Effector memory CD8-positive, alpha-beta T cell (primary cell): ENCODE results near the gene FIGLA.

ENCODE experiments used
- ATAC-seq: fragments of 150-1000 bp; cut with Tn5 transposase; replicated peaks from 2 replicates; pipeline ENCODE4 v1.10.0; 2021; ENCODE audit warnings: mild to moderate bottlenecking, moderate library complexity
- DNase-seq, 3 experiments: peaks; one replicate each; pipeline ENCODE4 v3.0.0; 2021
- H3K27ac Mint-ChIP-seq, 2 donors: one replicate each; pipeline ENCODE4 v1.8.0; 2022; ENCODE audit warnings: mild to moderate bottlenecking in 2 of 2, mixed read lengths in 2 of 2, moderate library complexity in 2 of 2
- H3K27me3 Mint-ChIP-seq, 2 donors: one replicate each; pipeline ENCODE4 v1.8.0; 2022; ENCODE audit warnings: mixed read lengths in 2 of 2
- H3K36me3 Mint-ChIP-seq: one replicate; pipeline ENCODE4 v1.8.0; 2022; ENCODE audit warnings: mild to moderate bottlenecking, moderate library complexity, mixed read lengths; ENCODE audit not compliant: insufficient read depth
- H3K4me1 Mint-ChIP-seq, 2 donors: one replicate each; pipeline ENCODE4 v1.8.0; 2022; ENCODE audit warnings: low read depth in 2 of 2, mixed read lengths in 2 of 2
- H3K4me3 Mint-ChIP-seq, 2 donors: one replicate each; pipeline ENCODE4 v1.8.0; 2022; ENCODE audit warnings: mild to moderate bottlenecking in 2 of 2, mixed read lengths in 2 of 2, moderate library complexity in 2 of 2
- H3K9me3 Mint-ChIP-seq, 2 donors: one replicate each; pipeline ENCODE4 v1.8.0; 2022; ENCODE audit warnings: mixed read lengths in 2 of 2

The FIGLA gene

DNA sequence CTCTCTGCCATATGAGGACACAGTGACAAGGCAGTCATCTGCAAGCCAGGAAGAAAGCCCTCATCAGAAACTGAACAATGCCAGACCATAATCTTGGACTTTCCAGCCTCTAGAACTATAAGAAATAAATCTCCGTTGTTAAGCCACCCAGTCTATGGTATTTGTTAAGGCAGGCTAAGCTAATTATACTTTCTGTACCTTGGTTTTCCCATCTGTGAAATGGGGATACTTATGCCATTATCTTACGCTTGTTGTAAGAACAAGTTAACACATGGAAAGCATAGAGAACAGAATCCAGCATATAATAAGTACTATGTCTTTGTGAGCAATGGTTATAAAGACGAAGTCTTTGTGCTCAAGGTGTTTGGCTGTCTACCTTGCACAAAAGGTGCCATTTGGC is 14.2 kb downstream of the FIGLA start:
- DNase-seq (no peak), ATAC-seq (no peak)
- no peak overlapping the region for H3K4me3 Mint-ChIP-seq
- H3K4me1 Mint-ChIP-seq, result no peaks in the 10 kb centered on the region
- H3K27ac Mint-ChIP-seq, result no peak overlapping the region
- peaks cover 62 to 87% of the 10 kb centered on the region in 2 donors for H3K27me3 Mint-ChIP-seq
- H3K9me3 Mint-ChIP-seq, result no peaks in the 10 kb centered on the region
- peaks cover 3% of the 10 kb centered on the region for H3K36me3 Mint-ChIP-seq

DNA sequence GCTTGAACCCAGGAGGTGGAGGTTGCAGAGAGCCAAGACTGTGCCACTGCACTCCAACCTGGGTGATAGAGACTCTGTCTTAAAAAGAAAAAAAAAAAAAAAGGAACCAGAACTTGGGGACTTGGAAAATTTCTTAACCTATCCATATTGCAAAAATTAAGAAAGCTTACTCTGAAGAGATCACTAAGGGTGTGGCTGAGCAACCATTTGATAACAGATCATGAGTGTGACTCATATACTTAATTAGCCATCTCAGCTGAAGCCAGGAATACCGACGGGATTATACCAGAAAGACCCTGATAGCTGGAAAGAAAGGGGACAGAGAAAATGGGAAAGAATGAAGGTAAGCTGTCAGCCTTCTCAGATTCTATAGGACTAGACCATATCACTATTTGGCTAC is 15.3 kb downstream of the FIGLA start:
- ATAC-seq, result no peak
- Mint-ChIP-seq H3K9me3 (no peaks in the 10 kb centered on the region), H3K27ac (no peak overlapping the region), H3K27me3 (peaks cover 63 to 87% of the 10 kb centered on the region in 2 donors), H3K36me3 (peaks cover 2% of the 10 kb centered on the region), H3K4me3 (no peak overlapping the region), H3K4me1 (no peaks in the 10 kb centered on the region)
- DNase-seq, result no peak

DNA sequence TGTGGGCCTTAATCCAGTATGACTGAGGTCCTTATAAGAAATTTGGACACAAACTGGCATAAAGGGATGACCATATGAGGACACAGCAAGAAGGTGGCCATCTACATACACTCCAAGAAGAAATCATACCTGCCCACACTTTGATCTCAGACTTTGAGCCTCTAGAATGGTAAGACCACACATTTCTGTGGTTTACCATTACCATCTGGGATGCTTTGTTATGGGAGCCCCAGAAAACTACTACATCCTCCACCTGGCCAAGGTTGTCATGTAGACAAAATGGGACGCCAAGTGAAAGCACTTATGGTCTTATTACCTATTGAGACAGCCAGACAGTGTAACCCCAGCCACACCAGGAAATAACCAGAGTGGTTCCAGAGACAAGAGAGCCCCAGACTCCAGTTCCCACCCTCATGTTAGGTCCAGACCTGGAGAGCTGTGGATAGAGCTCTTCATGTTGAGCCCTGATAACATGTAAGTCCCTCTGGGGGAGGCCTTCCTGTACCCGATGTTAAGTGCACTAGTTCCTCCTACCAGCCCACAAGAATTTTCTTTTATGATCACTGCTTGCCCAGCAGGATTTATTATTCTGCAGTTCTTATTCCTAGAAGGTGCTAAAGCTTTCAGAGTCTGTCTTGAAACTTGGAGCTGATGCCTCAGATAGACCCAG is 17.8 kb downstream of the FIGLA start:
- no peak for DNase-seq
- Mint-ChIP-seq H3K4me3 (no peak overlapping the region), H3K27me3 (peaks cover 73 to 89% of the 10 kb centered on the region in 2 donors), H3K9me3 (no peaks in the 10 kb centered on the region), H3K4me1 (peaks cover 5 to 7% of the 10 kb centered on the region in 2 donors), H3K27ac (no peak overlapping the region), H3K36me3 (no peaks in the 10 kb centered on the region)
- ATAC-seq, result no peak

DNA sequence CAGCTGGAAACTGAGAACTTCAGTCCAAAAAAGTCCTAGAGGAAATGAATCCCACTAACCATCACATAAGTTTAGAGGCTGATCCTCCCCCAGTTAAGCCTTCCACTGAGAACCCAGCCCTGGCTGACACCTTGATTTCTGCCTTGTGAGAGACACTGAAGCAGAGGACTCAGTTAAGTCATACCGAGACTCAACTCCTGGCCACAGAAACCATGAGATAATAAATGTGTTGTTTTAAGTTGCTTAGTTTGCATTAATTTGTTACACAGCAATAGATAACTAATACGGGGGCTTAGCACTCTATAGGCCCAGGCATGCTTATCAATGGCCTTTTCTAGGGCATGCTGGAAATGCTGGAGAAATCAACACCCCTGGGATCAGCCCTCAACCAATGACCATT is 19.0 kb downstream of the FIGLA start:
- Mint-ChIP-seq H3K4me1 (peaks cover 12 to 13% of the 10 kb centered on the region in 2 donors), H3K27ac (no peak overlapping the region), H3K4me3 (no peak overlapping the region), H3K36me3 (no peaks in the 10 kb centered on the region), H3K9me3 (no peaks in the 10 kb centered on the region), H3K27me3 (peaks cover 75 to 92% of the 10 kb centered on the region in 2 donors)
- ATAC-seq (no peak), DNase-seq (no peak)

DNA sequence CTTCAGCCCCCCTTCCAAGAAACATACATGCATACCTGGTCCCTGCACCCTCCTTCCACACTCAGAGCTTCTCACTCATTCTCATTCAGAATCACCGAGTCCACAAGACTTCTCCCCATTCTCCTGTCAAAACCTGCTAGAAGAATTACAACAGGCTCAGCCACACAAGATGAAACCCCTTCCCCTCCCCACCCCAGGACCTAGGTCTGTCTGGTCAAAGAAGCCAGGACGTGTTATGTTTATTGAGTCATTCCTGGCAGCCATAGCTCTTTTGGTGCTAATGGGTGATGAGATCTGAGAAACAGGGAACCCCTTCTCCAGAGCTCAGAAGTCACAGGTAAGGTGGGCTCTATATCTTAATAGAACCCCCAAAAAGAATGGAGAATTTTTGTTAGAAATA is 21.0 kb downstream of the FIGLA start:
- Mint-ChIP-seq H3K4me3 (peak overlapping the region in 1 of 2 donors; percentile 71), H3K36me3 (no peaks in the 10 kb centered on the region)

DNA sequence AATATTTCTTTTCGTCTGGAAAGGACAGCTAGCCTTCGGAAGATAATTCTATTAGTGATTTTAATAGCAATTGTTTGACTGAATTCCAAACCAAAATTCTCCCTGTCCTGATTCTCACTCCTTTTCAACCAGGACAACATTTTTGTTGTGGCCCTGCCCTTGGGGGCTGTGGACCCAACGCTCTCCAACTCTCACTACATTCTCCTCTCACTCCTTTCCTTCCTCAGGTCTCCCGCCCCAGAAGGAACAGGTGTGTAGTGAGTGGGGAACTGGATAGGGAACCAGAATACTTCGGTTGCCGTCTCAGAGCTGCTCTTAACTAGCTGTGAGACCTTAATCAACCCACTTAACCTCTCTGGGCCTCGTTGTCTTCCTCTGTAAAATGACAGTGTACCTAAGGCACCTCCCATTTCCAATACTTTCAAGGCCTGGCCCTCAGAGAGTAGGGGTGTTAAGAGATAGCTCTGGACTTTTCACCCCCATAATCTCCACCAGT is 21.8 kb downstream of the FIGLA start:
- H3K27ac Mint-ChIP-seq, result peak overlapping the region in 1 of 2 donors; percentile 81
- no peak for DNase-seq
- peaks cover 82 to 90% of the 10 kb centered on the region in 2 donors for H3K27me3 Mint-ChIP-seq
- H3K36me3 Mint-ChIP-seq, result no peaks in the 10 kb centered on the region
- ATAC-seq, result no peak
- H3K9me3 Mint-ChIP-seq, result no peaks in the 10 kb centered on the region
- peaks cover 12 to 14% of the 10 kb centered on the region in 2 donors for H3K4me1 Mint-ChIP-seq
- H3K4me3 Mint-ChIP-seq, result peak overlapping the region; percentile 71 to 76

More for the DNA sequence above, 21.0 kb downstream of the FIGLA start:
- no peak for DNase-seq
- peaks cover 12 to 14% of the 10 kb centered on the region in 2 donors for H3K4me1 Mint-ChIP-seq
- no peak for ATAC-seq
- H3K27me3 Mint-ChIP-seq, result peaks cover 84 to 92% of the 10 kb centered on the region in 2 donors
- H3K9me3 Mint-ChIP-seq, result no peaks in the 10 kb centered on the region
- H3K27ac Mint-ChIP-seq, result no peak overlapping the region

DNA sequence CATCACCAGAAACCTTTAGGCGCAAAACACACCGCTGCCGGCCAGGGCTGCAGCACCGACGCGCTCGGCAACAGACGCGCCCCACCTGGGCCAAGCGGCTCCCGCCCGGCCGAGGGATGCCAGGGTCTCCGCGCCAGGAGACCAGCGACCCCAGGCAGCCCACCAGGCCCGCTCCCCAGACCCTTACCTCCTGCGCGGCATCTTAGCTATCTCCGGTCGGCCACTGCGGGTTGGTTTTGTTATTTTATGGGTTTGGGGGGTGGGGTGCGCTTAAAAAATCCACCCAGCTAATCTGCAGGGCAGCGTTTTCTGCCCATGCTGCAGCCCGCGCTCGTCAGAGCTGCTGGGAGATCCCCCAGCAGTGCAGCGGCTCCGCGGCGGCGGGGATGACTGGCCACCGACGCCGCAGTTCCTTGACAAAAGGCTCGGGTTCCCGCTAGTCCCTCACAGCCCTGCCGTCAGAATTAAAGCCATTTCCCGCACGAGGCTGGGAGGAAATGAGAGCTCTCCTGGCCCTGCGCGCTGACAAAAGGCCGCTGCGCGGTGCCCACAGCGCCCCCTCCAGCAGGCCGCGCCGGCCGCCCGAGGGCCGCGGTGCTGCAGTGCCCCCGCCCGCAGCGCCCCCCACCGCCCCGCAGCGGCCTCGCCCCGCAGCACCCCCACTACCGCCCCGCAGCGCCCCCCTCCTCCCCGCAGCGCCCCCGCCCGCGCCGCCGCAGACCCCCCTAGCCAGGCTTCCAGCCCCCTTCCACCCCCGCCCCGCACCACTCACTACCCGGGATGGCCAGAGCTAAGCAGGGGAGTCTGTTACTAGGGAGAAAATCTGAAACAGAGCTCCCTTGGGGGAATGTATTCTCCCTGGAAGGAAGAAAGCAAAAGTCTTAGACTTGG is 22.5 kb downstream of the FIGLA start, which contains the start of gene ADD2:
ADD2 (minus strand) TSS at position 502 of the 891 bp plus-strand sequence. CDS start 61,792 bp downstream, outside the sequence.
- ATAC-seq (peak; percentile 77), DNase-seq (peak in 1 of 3 experiments; percentile 18)
- Mint-ChIP-seq H3K36me3 (no peaks in the 10 kb centered on the region), H3K4me1 (peaks cover 12 to 14% of the 10 kb centered on the region in 2 donors), H3K4me3 (peak within 1 kb of the TSS; percentile 71 to 86), H3K27ac (peak within 1 kb of the TSS; percentile 81 to 83), H3K9me3 (no peaks in the 10 kb centered on the region), H3K27me3 (peaks cover 75 to 88% of the 10 kb centered on the region in 2 donors)

DNA sequence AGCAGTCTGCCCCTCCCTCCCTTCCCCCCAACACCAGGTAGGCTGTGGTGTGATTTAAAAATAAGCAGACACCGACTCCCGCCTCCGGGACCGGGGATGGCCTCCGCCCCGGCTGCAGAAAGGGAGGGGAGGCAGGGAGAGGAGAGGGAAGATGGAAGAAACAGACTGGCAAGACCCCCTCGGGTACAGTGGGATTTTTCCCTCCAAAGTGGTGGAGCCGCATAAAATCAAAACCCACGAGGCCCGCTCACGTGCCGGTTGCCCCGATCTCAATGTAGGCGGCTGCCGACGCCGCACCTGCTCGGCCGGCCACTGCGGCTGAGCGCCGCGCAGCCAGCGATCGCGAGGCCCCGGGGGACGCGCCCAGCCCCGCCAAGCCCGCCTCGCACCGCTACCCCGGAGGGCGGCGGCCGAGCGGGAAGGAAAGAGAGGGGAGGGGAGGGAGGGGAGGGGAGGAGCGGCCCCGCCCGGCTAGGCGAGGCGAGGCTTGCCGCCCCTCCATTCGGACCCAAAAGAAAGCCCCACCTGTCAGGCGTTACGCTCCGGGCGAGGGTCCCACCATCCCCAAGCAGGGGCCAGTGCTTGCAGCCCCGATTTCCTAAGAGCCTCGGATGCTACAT is 23.3 kb downstream of the FIGLA start:
- Mint-ChIP-seq H3K27me3 (peaks cover 69 to 84% of the 10 kb centered on the region in 2 donors), H3K36me3 (no peaks in the 10 kb centered on the region), H3K4me1 (peaks cover 12 to 14% of the 10 kb centered on the region in 2 donors), H3K4me3 (peak overlapping the region; percentile 70 to 86), H3K9me3 (no peaks in the 10 kb centered on the region), H3K27ac (peak overlapping the region in 1 of 2 donors; percentile 83)
- DNase-seq (no peak), ATAC-seq (peak; percentile 39)

DNA sequence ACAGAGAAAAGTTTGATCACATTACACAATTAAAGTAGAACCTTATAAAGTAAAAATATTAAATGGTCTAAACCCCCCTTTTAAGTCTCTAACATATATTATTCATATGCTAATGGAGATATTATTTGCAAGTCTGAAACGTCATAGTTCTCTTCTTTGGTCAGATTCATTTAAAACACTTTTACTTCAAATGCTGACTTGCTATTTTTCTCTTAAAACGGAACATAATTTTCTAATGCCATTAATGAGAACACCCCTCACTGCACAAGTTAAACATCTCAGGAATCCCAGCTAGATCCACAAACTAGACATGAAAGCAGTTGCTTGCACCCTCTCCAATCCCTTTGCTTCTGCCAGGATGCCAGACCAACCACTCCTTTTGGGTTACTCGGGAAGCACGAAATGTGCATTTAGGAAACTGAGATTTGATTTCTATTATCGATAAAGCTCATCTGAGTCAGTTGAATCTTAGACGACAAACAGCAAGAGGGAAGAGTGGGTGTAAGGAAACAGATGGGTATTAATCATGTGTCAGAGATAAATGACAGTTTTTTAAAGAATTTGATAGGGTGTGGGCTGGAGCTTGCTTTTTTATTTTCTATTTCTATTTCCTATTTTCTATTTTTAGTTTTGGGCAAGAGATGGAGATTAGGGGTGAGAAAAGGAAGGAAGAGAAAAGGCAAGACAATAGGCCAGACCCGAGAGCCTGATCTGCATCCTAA is 23.9 kb downstream of the FIGLA start:
- Mint-ChIP-seq H3K4me3 (peak overlapping the region; percentile 70 to 78), H3K4me1 (peaks cover 12 to 14% of the 10 kb centered on the region in 2 donors), H3K36me3 (no peaks in the 10 kb centered on the region), H3K27me3 (peaks cover 70 to 81% of the 10 kb centered on the region in 2 donors), H3K27ac (peak overlapping the region in 1 of 2 donors; percentile 0), H3K9me3 (no peaks in the 10 kb centered on the region)
- no peak for ATAC-seq
- DNase-seq, result no peak

DNA sequence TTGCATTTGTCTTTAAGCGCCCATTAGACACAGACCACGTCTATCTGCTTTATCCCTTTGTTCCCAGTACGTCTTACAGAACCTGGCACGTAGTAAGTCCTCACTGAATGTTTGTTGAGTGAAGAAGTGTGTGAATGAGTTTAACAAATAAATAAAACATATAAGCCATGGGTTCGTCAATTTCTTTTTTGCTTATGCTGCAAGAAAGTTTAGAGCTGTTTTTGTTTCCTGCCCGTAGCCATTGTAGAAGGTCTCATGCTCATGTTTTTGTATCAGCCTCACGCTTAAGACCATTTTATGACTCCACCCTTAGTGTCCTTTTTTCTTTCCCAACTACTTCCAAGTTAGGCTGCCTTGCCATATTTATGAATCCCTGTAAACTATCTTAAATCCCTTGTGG is 24.9 kb downstream of the FIGLA start:
- no peak for DNase-seq
- Mint-ChIP-seq H3K27me3 (peaks cover 67 to 80% of the 10 kb centered on the region in 2 donors), H3K27ac (no peak overlapping the region), H3K4me3 (no peak overlapping the region), H3K4me1 (peaks cover 12 to 14% of the 10 kb centered on the region in 2 donors), H3K36me3 (no peaks in the 10 kb centered on the region), H3K9me3 (no peaks in the 10 kb centered on the region)
- no peak for ATAC-seq

DNA sequence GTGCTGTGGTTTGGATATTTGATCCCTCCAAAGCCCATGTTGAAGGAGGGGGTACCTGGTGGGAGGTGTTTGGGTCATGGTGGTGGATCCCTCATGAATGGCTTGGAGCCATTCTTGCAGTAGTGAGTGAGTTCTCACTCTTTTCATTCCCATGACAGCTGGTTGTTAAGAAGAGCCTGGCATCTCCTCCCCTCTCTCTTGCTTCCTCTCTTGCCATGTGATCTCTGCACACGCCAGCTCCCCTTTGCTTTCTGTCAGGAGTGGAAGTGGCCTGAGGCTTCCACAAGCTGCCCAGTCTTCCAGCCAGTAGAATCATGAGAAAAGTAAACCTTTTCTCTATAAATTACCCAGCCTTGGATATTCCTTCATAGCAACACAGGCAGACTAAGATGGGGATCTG is 31.0 kb downstream of the FIGLA start:
- Mint-ChIP-seq H3K9me3 (no peaks in the 10 kb centered on the region), H3K4me3 (no peak overlapping the region), H3K4me1 (no peaks in the 10 kb centered on the region), H3K27ac (no peak overlapping the region), H3K27me3 (peaks cover 54 to 69% of the 10 kb centered on the region in 2 donors), H3K36me3 (no peaks in the 10 kb centered on the region)
- DNase-seq, result no peak
- no peak for ATAC-seq

DNA sequence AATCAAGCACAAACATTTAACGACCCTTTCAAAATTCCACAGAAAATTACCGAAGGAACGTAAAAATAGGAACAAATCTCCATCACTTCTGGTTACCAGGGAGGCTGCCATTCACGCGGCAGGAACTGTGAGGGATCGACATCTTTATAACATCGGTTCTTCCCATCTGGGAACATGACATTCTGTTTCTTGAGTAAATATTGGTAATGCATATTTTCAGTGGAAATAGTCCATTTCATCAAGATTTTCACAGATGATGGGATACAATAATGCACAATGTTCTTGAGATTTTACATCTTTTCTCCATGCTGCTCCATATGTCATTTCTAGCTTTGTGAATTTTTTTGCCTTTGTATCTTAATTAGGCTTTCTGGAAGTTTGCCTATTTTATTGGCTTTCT is 32.5 kb downstream of the FIGLA start:
- DNase-seq (no peak), ATAC-seq (no peak)
- H3K27ac Mint-ChIP-seq, result no peak overlapping the region
- no peaks in the 10 kb centered on the region for H3K9me3 Mint-ChIP-seq
- H3K27me3 Mint-ChIP-seq, result peaks cover 48 to 58% of the 10 kb centered on the region in 2 donors
- no peaks in the 10 kb centered on the region for H3K4me1 Mint-ChIP-seq
- no peak overlapping the region for H3K4me3 Mint-ChIP-seq
- H3K36me3 Mint-ChIP-seq, result no peaks in the 10 kb centered on the region

DNA sequence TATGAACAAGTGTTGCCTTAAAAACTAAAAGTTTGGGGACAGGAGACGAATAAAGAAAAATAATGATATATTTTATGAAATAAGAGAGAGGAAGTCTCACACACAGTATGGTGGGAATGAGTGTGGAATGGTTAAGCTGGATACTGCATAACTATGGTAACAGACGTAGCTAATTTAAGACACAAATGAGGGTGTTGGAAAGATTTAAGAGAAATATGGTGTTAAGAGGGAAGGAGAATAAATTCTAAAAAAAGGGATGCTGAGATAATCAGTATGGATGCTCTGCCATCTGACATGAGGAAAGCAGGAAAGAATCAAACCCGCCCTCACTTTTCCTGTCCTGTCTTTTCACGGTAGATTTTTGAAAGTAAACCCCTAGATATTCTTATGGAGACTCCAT is 33.1 kb downstream of the FIGLA start:
- Mint-ChIP-seq H3K4me1 (no peaks in the 10 kb centered on the region), H3K9me3 (no peaks in the 10 kb centered on the region), H3K36me3 (no peaks in the 10 kb centered on the region), H3K27me3 (peaks cover 47 to 55% of the 10 kb centered on the region in 2 donors), H3K4me3 (no peak overlapping the region), H3K27ac (no peak overlapping the region)
- DNase-seq, result no peak
- ATAC-seq, result no peak
